NK-92 treated with Interleukin-12 subunit alpha and Interleukin-12 subunit beta, amount 100 ng/mL, for 24 hours (cell line): ENCODE data around the gene CCDC47.
A peak's percentile ranks its signal among the peaks of the same experiment; 100 is the strongest.
"Not testable (repeated sequence)": the region's sequence is repeated elsewhere in the genome, so short reads cannot be mapped to it uniquely, and the experiment has no call there.

Experiments used
- DNase-seq: peaks from one replicate; lab custom pipeline; 2025; lab: John Stamatoyannopoulos, UW

CCDC47 gene, protein sequence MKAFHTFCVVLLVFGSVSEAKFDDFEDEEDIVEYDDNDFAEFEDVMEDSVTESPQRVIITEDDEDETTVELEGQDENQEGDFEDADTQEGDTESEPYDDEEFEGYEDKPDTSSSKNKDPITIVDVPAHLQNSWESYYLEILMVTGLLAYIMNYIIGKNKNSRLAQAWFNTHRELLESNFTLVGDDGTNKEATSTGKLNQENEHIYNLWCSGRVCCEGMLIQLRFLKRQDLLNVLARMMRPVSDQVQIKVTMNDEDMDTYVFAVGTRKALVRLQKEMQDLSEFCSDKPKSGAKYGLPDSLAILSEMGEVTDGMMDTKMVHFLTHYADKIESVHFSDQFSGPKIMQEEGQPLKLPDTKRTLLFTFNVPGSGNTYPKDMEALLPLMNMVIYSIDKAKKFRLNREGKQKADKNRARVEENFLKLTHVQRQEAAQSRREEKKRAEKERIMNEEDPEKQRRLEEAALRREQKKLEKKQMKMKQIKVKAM

DNA sequence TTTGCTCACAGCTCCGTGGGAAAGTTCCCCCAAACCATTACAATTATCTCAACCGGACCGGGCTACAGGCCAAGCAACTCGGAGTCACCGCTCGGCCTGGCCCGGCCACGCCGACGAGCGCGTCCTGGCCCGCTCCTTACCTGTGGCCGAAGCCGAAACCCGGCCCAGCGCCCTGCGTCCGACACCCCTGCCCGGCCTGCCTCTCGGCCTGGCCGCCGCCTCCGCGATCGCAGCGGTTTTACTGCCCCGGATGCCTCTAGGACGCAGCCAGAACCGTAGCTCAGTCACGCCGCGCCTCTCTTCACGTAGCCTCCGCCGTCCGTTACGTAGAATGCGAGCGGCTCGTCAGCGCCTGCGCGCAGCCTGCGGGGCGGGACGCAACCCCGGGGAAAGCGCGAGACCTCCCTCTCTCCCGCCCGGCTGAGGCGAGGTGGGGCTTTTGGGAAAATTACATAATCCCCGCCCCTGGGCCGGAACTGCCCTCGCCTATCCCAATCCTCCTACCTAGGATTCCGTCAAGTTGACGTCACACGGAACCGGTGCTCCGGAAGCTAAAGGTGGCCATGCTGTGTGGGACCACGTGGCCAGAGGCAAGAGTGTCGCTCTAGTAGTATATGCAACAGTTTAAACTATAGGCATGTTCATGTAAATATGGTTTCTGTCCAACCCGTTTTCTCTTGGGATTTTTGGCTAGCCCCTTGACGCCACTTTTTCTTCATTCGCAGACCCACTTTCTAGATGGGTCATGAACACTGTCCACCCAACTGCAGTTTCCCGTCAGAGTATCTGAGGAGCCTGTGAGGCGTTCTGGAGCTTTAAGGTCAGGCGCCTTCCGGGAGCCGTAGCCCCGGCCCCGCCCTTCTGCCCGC lies at the start of gene CCDC47:
Gene CCDC47 (minus strand): TSS at position 326 of the 869 bp plus-strand sequence. CDS start 7,422 bp downstream, outside the sequence.
- peak; percentile 98 for DNase-seq

DNA sequence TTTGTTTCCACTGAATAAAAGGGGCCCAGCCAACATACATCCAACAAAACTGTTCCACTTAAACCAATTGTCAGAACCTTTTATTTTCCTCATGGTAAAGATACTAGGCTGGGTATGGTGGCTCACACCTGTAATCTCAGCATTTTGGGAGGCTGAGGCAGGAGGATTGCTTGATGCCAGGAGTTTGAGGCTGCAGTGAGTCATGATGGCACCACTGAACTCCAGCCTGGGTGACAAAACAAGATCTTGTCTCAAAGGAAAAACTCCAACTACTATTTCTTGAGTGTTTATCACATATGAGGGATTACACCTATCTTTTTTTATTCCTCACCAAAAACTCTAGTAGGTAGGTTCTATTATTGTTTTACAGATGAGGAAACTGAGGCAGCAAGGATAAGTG lies 49.1 kb upstream of the CCDC47 start:
- no peak for DNase-seq

DNA sequence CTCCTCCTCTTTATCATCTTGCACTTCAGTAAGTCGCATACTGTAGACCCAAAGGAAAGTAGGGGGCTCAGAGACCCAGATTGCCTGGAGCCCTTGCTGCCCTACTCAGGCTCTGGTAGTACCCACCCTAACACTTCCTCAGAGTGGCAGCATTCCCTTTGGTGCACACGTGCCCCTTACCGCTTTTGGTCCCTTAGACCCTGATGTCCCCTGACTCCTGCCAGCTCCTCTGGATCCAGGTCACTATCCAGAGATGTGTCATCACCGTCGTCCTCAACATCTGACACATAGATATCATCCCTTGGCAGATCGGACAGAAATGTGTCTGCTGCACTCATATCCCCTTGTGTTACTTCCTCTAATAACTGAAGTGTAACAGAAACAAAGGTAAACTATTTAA lies 48.4 kb upstream of the CCDC47 start:
- DNase-seq = no peak

DNA sequence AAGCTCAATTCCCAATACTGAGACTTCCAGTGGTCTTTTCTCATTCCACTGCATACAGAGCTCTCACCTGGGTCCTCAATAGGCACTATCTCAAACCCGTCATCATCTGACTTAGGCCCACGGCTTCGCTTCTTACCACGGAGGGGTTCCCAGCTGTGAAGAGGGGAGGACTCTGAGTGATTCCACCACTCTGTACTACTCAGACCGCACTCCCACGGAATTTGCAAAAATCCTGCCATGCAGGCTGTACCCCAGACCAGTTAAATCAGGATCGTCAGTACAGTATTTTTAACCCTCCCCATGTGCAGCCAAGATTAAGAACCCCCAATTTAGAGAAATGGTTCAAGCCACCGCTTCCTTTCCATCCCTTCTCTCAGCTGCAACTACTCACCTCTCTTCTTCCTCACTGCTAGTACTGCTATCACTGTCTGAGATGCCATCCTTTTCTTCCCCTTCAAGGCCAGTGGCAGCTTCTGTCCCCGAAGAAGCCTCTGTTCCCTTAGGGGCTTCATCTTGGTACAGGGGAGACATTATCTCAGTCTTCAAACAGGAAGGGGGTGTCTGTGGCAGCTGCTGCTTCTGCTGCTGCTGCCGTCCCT lies 47.7 kb upstream of the CCDC47 start:
- no peak for DNase-seq

DNA sequence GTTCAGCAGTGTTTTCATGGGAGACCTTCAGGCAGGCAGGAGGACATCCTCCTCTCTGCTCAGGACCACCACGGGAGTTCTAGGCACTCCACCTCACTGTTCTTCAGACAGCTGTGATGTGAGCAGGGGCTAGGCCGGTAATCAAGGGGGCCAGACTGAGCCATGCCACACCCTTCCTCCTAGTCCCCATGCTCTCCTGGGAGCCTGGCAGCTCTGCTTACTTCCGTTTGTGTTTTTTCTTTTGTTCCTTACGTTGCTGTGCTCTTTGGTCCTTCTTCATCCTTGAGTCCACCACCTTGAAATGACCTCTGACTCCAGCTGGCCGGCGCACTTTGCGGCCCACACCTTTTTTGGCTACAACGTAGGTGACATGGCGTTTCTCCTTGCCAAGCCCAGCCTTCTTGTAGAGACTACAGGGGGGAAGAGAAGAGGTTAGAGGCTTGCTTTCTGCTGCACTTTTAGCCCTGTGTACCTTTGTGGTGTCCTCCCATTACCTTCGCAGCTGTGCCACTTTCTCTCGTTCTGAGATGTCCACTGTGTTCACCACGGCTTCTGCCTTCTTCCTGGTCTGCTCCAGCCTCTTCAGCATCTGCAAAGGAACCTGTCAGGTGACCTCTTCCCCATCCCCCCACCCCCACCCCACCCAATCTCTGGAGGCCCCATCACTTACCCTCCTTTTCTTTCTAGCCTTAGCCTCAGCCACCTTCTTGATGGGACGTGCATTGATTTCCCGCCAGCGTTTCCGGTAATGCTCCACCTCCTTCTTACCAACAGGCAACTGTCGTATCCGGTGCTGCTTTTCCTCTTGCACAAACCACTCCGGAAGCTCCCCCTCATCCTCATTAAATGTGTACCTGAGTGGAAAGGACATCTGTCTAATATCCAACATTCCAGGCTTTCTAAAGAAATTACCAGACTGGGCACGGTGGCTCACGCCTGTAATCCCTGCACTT lies 46.5 kb upstream of the CCDC47 start:
- DNase-seq = no peak

DNA sequence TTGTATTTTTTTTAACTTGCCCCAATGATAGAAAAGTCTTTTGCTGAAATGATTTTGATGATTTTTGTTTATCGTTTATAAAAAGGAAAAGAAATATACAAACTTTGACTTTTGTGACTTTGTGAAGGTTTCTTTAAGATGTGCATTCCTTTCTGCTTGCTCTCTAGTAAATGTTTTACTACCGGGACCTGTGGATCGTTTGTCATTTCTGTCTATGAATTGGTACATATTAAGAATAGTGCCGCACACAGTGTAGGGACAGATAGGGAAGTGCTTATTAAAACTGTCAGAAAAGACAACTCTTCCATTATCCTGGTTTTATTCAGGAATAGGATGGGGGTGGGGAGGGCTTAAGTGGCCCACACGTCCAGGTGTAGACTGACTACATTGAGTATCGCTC lies 45.7 kb upstream of the CCDC47 start:
- no peak for DNase-seq

DNA sequence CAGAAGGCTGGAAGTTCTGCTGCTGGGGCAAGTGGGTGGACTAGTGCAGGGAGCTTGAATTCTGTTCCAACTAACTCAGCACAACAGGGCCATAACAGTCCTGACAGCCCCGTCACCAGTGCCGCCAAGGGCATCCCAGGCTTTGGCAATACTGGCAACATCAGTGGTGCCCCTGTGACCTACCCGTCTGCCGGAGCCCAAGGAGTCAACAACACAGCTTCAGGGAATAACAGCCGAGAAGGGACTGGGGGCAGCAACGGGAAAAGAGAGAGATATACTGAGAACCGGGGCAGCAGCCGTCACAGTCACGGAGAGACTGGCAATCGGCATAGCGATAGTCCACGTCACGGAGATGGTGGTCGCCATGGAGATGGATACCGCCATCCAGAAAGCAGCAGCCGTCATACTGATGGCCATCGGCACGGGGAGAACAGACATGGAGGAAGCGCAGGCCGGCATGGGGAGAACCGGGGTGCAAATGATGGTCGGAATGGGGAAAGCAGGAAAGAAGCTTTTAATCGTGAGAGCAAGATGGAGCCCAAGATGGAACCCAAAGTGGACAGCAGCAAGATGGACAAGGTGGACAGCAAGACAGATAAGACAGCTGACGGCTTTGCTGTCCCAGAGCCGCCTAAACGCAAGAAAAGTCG lies 44.5 kb upstream of the CCDC47 start:
- no peak for DNase-seq

DNA sequence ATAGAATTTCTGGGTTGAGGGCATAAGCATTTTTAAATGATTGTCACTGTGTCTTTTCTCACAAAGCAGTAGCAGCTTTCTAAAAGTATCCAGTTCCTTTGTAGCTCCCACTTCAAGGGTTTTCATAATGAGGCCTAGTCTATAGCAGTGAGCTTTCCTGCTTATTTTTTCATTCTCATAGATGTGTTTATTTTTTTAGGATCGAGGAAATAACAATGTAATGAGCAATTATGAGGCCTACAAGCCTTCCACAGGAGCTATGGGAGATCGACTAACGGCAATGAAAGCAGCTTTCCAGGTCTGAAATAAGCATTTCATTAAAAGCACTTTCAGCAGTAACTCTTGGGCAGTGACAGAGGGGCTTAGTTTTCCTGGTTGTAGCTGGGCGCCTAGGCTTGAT lies 43.3 kb upstream of the CCDC47 start:
- DNase-seq = no peak

DNA sequence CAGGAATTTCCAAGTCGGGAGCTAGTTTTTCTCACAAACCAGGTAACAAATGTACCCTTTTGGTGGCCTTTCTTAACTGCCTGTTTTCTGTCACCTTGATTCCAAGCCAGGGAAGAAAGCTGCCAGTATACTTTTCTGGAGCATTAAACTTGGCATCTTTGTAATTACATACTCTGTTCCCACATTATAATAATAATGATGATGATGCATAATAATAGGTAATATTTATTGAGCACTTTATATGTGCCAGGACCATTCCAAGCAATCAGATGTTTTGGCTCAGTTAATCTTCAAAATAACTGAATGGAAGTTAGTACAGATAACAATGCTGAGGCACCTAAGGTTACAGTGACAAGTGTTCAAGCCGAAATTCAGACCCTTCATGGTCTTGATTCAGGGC lies 42.7 kb upstream of the CCDC47 start:
- no peak for DNase-seq

DNA sequence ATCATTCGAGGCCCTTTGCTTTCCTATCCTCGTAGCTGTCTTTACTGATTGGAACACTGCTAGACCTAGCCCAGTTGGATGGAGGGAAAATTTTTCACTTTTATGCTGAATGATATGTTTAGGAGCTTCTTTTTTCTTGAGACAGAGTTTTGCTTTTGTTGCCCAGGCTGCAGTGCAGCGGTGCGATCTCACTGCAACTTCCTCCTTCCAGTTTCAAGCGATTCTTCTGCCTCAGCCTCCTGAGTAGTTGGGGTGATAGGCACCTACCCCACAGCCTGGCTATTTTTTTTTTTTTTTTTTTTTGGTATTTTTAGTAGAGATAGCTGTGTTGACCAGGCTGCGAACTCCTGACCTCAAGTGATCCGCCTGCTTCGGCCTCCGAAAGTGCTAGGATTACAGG lies 36.6 kb upstream of the CCDC47 start:
- no peak for DNase-seq

DNA sequence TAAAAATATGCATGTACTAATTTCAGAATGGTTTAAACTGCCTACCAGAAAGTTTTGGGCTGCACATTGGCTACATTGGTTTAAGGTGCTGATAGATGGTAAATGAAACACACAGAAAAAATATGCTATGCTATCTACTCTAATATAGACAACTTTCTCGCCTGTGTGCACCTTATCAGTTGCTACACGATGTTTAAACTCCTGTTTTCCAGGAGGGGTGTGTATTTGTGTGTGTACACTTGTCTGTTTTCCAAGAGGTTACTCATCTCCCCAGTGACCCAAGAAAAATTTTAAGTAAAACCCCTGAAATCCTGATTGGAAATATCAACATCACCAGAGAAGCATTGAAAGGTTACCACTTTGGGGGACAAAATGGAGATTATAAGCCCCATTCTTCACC lies 32.2 kb upstream of the CCDC47 start:
- DNase-seq = no peak

DNA sequence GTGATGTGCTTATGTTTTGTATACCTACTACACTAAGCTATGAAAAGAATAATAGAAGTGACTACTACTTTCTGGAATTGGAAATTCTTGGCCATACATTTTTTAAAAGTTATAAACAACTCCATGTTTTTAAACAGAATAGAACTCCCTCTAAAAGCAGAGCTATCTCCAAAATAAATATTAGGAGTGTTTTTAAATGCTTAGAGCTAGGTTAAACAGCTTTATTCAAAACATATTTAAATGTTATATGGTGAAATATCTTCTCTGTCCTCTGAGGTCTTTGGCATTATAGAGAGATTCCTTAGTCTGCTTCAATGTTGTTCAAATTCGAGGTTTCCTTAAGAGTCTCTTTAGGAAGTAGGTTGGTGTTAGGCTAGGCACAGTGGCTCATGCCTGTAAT lies 30.9 kb upstream of the CCDC47 start:
- DNase-seq = no peak

DNA sequence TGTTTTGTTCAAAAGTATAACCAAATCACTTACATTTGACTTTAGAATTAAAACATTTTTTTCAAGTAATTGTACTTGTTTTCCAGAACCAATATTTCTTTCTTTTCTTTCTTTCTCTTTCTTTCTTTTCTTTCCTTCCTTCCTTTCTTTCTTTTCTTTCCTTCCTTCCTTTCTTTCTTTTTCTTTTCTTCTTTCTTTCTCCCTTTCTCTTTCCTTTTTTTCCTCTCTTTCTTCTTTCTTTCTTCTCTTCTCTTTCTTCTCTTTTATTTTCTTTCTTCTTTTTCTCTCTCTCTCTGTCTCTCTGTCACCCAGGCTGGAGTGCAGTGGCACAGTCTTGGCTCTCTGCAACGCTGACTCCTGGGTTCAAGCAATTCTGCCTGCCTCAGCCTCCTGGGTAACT lies 27.4 kb upstream of the CCDC47 start:
- DNase-seq = no peak

DNA sequence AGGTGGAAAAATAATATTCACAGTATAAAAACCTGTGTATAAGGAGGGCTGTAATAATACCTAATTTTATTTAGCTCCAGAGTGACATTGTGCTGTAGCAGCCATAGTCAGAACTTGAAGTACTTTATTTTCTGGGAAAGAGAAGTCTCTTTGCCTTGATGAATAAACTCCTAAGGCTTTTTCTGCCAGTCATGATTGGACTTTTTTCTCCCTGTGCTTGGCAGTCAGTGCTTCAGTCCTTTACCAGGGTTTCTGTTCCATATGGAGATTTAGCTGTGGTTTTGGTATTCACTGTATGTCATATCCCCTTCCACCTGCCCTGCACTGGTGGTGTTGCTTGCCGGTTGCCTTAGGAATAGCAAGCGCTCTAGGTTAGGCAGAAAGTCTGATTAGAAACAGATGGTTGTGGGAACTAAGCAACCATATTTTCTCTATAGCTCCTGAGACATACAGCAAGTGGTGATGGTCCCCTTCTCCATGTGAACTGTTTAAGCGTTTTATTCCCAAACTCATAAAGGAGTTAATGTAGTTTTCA lies 25.2 kb upstream of the CCDC47 start:
- DNase-seq = no peak

DNA sequence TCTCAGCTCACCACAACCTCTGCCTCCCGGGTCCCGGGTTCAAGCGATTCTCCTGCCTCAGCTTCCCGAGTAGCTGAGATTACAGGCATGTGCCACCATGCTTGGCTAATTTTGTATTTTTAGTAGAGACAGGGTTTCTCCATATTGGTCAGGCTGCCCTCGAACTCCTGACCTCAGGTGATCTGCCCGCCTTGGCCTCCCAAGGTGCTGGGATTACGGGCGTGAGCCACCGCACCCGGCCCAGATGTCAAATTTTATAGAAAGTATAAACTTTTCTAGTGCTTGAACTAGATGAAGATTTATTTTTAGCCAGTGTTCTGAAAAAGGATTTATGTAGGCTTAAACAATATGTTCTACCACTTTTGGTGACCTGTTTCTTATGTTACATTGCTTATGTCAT lies 23.0 kb upstream of the CCDC47 start:
- not testable (repeated sequence) for DNase-seq

DNA sequence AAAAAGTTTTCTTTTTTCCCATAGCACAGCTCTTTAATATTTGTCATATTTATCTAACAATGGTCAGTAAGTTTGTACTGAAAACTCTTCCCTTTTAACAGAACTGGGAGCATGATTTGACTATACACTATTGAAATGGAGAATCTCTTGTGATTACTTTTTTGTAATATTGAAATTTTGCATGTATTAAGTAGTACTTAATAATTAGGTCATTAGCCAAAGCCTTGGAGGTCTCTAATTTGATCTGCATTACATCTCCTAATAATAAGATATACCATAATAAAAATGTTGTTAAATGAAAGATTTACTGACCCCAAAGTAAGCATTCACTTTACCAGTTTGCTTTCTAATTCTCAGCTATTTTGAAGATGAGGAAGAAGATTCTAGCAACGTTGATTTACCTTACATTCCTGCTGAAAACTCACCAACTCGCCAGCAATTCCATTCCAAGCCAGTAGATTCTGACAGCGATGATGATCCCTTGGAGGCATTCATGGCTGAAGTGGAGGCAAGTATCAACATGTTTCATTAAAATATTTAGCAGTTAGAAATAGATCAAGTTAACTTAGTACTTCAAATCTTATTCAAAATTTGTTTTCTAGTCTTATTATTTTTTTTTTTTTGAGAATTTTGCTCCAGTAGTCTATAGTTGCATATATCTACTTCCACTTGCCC lies 18.8 kb upstream of the CCDC47 start:
- DNase-seq = no peak

DNA sequence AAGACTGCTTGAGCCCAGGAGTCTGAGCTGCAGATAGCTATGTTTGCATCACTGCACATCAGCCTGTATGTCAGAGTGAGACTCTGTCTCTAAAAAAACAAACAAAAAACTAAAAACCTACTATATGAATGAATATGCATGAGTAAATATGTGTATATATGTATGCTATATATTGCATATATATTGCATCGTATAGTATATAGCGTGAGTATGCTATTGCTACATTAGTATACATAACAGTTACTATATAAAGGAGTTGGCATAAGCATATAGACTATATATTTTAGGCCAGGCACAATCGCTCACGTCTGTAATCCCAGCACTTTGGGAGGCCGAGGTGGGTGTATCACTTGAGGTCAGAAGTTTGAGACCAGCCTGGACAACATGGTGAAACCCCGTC lies 16.7 kb upstream of the CCDC47 start:
- DNase-seq = no peak

DNA sequence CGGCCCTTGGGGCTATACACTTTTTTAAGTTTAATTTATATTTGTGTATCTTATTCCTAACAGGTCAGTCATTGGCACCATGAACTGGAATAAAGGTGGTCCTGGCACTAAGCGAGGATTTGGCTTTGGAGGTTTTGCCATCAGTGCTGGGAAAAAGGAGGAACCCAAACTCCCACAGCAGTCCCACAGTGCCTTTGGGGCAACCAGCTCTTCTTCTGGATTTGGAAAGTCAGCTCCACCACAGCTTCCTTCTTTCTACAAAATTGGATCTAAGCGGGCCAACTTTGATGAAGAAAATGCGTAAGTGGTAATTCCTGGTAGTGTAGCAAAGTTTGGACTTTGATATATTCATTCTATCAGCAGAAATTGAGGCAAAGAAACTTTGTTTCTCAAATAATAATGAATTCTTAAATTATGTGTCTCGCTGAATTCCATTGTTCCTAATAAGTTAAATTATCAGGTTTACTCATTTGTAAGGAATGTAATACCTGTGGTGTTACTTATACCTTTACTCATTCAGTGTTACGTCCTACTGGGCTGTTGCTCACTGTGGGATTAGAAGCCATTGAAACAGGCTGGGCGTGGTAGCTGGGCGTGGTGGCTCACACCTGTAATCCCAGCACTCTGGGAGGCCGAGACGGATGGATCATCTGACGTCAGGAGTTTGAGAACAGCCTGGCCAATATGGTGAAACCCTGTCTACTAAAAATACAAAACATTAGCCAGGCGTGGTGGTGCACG lies 13.7 kb upstream of the CCDC47 start:
- no peak for DNase-seq

DNA sequence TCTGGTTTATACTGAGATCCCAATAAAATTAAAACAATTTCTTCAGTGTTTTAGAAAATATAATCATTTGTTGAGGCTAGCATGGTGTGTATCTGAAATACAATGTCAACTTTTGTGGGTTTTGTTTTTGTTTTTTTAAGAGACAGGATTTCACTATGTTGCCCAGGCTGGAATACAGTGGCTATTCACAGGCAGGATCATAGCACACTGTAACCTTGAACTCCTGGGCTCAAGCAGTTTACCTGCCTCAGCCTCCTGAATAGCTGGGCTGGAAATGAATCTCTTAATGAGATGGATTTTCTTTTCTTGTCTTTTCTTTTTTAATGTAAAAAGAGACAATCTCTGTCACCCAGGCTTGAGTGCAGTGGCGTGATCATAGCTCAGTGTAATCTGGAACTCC lies 12.7 kb upstream of the CCDC47 start:
- no peak for DNase-seq
